Retinal pigment epithelial cell (primary cell): Measurements from ENCODE around the gene CNIH3.

Experiments used
- DNase-seq: peaks from one replicate; pipeline ENCODE4 v3.0.0-alpha.2; 2010; ENCODE audit warnings: low read depth
- H3K4me3 ChIP-seq: 2 replicates; pipeline ENCODE4 v1.5.1; 2011; ENCODE audit warnings: mild to moderate bottlenecking, low read length, control low read depth, moderate library complexity
- CTCF ChIP-seq: conservative IDR thresholded peaks from 2 replicates; pipeline ENCODE4 v1.5.1; 2011; ENCODE audit warnings: low read depth, low read length, control low read depth, inconsistent platforms

CNIH3 gene

GRCh38 chr1:224724566-224724965 lies 108.4 kb downstream of the CNIH3 start:
- H3K4me3 ChIP-seq, result no peak overlapping the region
- DNase-seq, result no peak
- TF ChIP-seq CTCF, result no peak

GRCh38 chr1:224726441-224727182 lies 110.5 kb downstream of the CNIH3 start:
- no peak for TF ChIP-seq CTCF
- peak; percentile 98 for DNase-seq
- no peak overlapping the region for H3K4me3 ChIP-seq

- H3K4me3 ChIP-seq, result no peak overlapping the region
- DNase-seq, result no peak
- TF ChIP-seq CTCF, result no peak
Observed at GRCh38 chr1:224727351-224728289, 111.5 kb downstream of the CNIH3 start.

- H3K4me3 ChIP-seq, result no peak overlapping the region
- no peak for DNase-seq
- no peak for TF ChIP-seq CTCF
Observed at GRCh38 chr1:224730540-224730939, 114.4 kb downstream of the CNIH3 start.

- no peak for TF ChIP-seq CTCF
- no peak for DNase-seq
- H3K4me3 ChIP-seq, result no peak overlapping the region
Observed at GRCh38 chr1:224730965-224731364, 114.8 kb downstream of the CNIH3 start.

GRCh38 chr1:224731633-224732032 lies 115.5 kb downstream of the CNIH3 start:
- DNase-seq, result no peak
- H3K4me3 ChIP-seq, result no peak overlapping the region
- no peak for TF ChIP-seq CTCF
